ENCODE results near the gene CECR2.

Gene CECR2

GRCh38 chr22:17583151-17583550 lies 213.9 kb downstream of the CECR2 start:
- Histone ChIP-seq H3K4me1 (ENCODE audit: control insufficient read depth, insufficient read depth, low read length) (no peaks in the 10 kb centered on the region), H3K27me3 (ENCODE audit: control insufficient read depth, insufficient read depth, low read length) (no peaks in the 10 kb centered on the region), H3K4me3 (ENCODE audit: low read depth, low read length) (no peak overlapping the region), H3K9ac (ENCODE audit: low read depth, low read length) (no peak overlapping the region), H3K27ac (ENCODE audit: low read depth, low read length) (no peak overlapping the region), H3K9me3 (ENCODE audit: control insufficient read depth, insufficient read depth, low read length) (no peaks in the 10 kb centered on the region), H3K36me3 (ENCODE audit: control insufficient read depth, insufficient read depth, low read length) (no peaks in the 10 kb centered on the region)

GRCh38 chr22:17586831-17587440 lies 217.7 kb downstream of the CECR2 start:
- Histone ChIP-seq H3K27me3 (ENCODE audit: control insufficient read depth, insufficient read depth, low read length) (no peaks in the 10 kb centered on the region), H3K4me1 (ENCODE audit: control insufficient read depth, insufficient read depth, low read length) (no peaks in the 10 kb centered on the region), H3K36me3 (ENCODE audit: control insufficient read depth, insufficient read depth, low read length) (peaks cover 19% of the 10 kb centered on the region), H3K27ac (ENCODE audit: low read depth, low read length) (no peak overlapping the region), H3K4me3 (ENCODE audit: low read depth, low read length) (no peak overlapping the region), H3K9me3 (ENCODE audit: control insufficient read depth, insufficient read depth, low read length) (no peaks in the 10 kb centered on the region), H3K9ac (ENCODE audit: low read depth, low read length) (no peak overlapping the region)

GRCh38 chr22:17587629-17588028 lies 218.4 kb downstream of the CECR2 start:
- Histone ChIP-seq H3K4me3 (ENCODE audit: low read depth, low read length) (no peak overlapping the region), H3K27me3 (ENCODE audit: control insufficient read depth, insufficient read depth, low read length) (no peaks in the 10 kb centered on the region), H3K27ac (ENCODE audit: low read depth, low read length) (no peak overlapping the region), H3K36me3 (ENCODE audit: control insufficient read depth, insufficient read depth, low read length) (peaks cover 26% of the 10 kb centered on the region), H3K9me3 (ENCODE audit: control insufficient read depth, insufficient read depth, low read length) (no peaks in the 10 kb centered on the region), H3K9ac (ENCODE audit: low read depth, low read length) (no peak overlapping the region), H3K4me1 (ENCODE audit: control insufficient read depth, insufficient read depth, low read length) (no peaks in the 10 kb centered on the region)

- H3K27me3 ChIP-seq (ENCODE audit: control insufficient read depth, insufficient read depth, low read length): no peaks in the 10 kb centered on the region
- H3K9ac ChIP-seq (ENCODE audit: low read depth, low read length): no peak overlapping the region
- no peak overlapping the region for H3K27ac ChIP-seq (ENCODE audit: low read depth, low read length)
- no peaks in the 10 kb centered on the region for H3K9me3 ChIP-seq (ENCODE audit: control insufficient read depth, insufficient read depth, low read length)
- H3K36me3 ChIP-seq (ENCODE audit: control insufficient read depth, insufficient read depth, low read length): peaks cover 34% of the 10 kb centered on the region
- H3K4me3 ChIP-seq (ENCODE audit: low read depth, low read length): no peak overlapping the region
- no peaks in the 10 kb centered on the region for H3K4me1 ChIP-seq (ENCODE audit: control insufficient read depth, insufficient read depth, low read length)
These were observed 219.3 kb downstream of the CECR2 start for GRCh38 chr22:17588606-17589005.

- H3K9me3 ChIP-seq (ENCODE audit: control insufficient read depth, insufficient read depth, low read length): no peaks in the 10 kb centered on the region
- H3K9ac ChIP-seq (ENCODE audit: low read depth, low read length): no peak overlapping the region
- no peaks in the 10 kb centered on the region for H3K4me1 ChIP-seq (ENCODE audit: control insufficient read depth, insufficient read depth, low read length)
- H3K4me3 ChIP-seq (ENCODE audit: low read depth, low read length): no peak overlapping the region
- H3K27me3 ChIP-seq (ENCODE audit: control insufficient read depth, insufficient read depth, low read length): no peaks in the 10 kb centered on the region
- peaks cover 46% of the 10 kb centered on the region for H3K36me3 ChIP-seq (ENCODE audit: control insufficient read depth, insufficient read depth, low read length)
- no peak overlapping the region for H3K27ac ChIP-seq (ENCODE audit: low read depth, low read length)
These were observed 220.6 kb downstream of the CECR2 start for GRCh38 chr22:17589810-17590375.

GRCh38 chr22:17590586-17590985 lies 221.3 kb downstream of the CECR2 start:
- no peaks in the 10 kb centered on the region for H3K27me3 ChIP-seq (ENCODE audit: control insufficient read depth, insufficient read depth, low read length)
- no peaks in the 10 kb centered on the region for H3K9me3 ChIP-seq (ENCODE audit: control insufficient read depth, insufficient read depth, low read length)
- H3K36me3 ChIP-seq (ENCODE audit: control insufficient read depth, insufficient read depth, low read length): peaks cover 52% of the 10 kb centered on the region
- no peak overlapping the region for H3K4me3 ChIP-seq (ENCODE audit: low read depth, low read length)
- no peak overlapping the region for H3K27ac ChIP-seq (ENCODE audit: low read depth, low read length)
- no peak overlapping the region for H3K9ac ChIP-seq (ENCODE audit: low read depth, low read length)
- no peaks in the 10 kb centered on the region for H3K4me1 ChIP-seq (ENCODE audit: control insufficient read depth, insufficient read depth, low read length)

GRCh38 chr22:17592201-17592600 lies 222.9 kb downstream of the CECR2 start:
- no peak overlapping the region for H3K9ac ChIP-seq (ENCODE audit: low read depth, low read length)
- H3K27me3 ChIP-seq (ENCODE audit: control insufficient read depth, insufficient read depth, low read length): no peaks in the 10 kb centered on the region
- H3K27ac ChIP-seq (ENCODE audit: low read depth, low read length): no peak overlapping the region
- no peaks in the 10 kb centered on the region for H3K4me1 ChIP-seq (ENCODE audit: control insufficient read depth, insufficient read depth, low read length)
- no peak overlapping the region for H3K4me3 ChIP-seq (ENCODE audit: low read depth, low read length)
- H3K9me3 ChIP-seq (ENCODE audit: control insufficient read depth, insufficient read depth, low read length): no peaks in the 10 kb centered on the region
- H3K36me3 ChIP-seq (ENCODE audit: control insufficient read depth, insufficient read depth, low read length): peaks cover 64% of the 10 kb centered on the region

GRCh38 chr22:17596226-17596625 lies 227.0 kb downstream of the CECR2 start:
- Histone ChIP-seq H3K4me3 (ENCODE audit: low read depth, low read length) (no peak overlapping the region), H3K4me1 (ENCODE audit: control insufficient read depth, insufficient read depth, low read length) (no peaks in the 10 kb centered on the region), H3K27me3 (ENCODE audit: control insufficient read depth, insufficient read depth, low read length) (no peaks in the 10 kb centered on the region), H3K9me3 (ENCODE audit: control insufficient read depth, insufficient read depth, low read length) (no peaks in the 10 kb centered on the region), H3K27ac (ENCODE audit: low read depth, low read length) (no peak overlapping the region), H3K9ac (ENCODE audit: low read depth, low read length) (no peak overlapping the region), H3K36me3 (ENCODE audit: control insufficient read depth, insufficient read depth, low read length) (peaks cover 86% of the 10 kb centered on the region)

- Histone ChIP-seq H3K36me3 (ENCODE audit: control insufficient read depth, insufficient read depth, low read length) (peaks cover 81% of the 10 kb centered on the region), H3K9ac (ENCODE audit: low read depth, low read length) (no peak overlapping the region), H3K27ac (ENCODE audit: low read depth, low read length) (no peak overlapping the region)
These were observed 228.0 kb downstream of the CECR2 start for GRCh38 chr22:17597217-17597616.

GRCh38 chr22:17598318-17598717 lies 229.1 kb downstream of the CECR2 start:
- Histone ChIP-seq H3K27me3 (ENCODE audit: control insufficient read depth, insufficient read depth, low read length) (no peaks in the 10 kb centered on the region), H3K4me3 (ENCODE audit: low read depth, low read length) (no peak overlapping the region), H3K27ac (ENCODE audit: low read depth, low read length) (no peak overlapping the region), H3K9me3 (ENCODE audit: control insufficient read depth, insufficient read depth, low read length) (no peaks in the 10 kb centered on the region), H3K36me3 (ENCODE audit: control insufficient read depth, insufficient read depth, low read length) (peaks cover 72% of the 10 kb centered on the region), H3K9ac (ENCODE audit: low read depth, low read length) (no peak overlapping the region), H3K4me1 (ENCODE audit: control insufficient read depth, insufficient read depth, low read length) (no peaks in the 10 kb centered on the region)

More at GRCh38 chr22:17597217-17597616, 228.0 kb downstream of the CECR2 start:
- Histone ChIP-seq H3K9me3 (ENCODE audit: control insufficient read depth, insufficient read depth, low read length) (no peaks in the 10 kb centered on the region), H3K4me1 (ENCODE audit: control insufficient read depth, insufficient read depth, low read length) (no peaks in the 10 kb centered on the region), H3K27me3 (ENCODE audit: control insufficient read depth, insufficient read depth, low read length) (no peaks in the 10 kb centered on the region), H3K4me3 (ENCODE audit: low read depth, low read length) (no peak overlapping the region)

GRCh38 chr22:17601031-17601430 lies 231.8 kb downstream of the CECR2 start:
- Histone ChIP-seq H3K27me3 (ENCODE audit: control insufficient read depth, insufficient read depth, low read length) (no peaks in the 10 kb centered on the region), H3K27ac (ENCODE audit: low read depth, low read length) (no peak overlapping the region), H3K4me3 (ENCODE audit: low read depth, low read length) (no peak overlapping the region), H3K4me1 (ENCODE audit: control insufficient read depth, insufficient read depth, low read length) (no peaks in the 10 kb centered on the region), H3K36me3 (ENCODE audit: control insufficient read depth, insufficient read depth, low read length) (peaks cover 59% of the 10 kb centered on the region), H3K9me3 (ENCODE audit: control insufficient read depth, insufficient read depth, low read length) (no peaks in the 10 kb centered on the region), H3K9ac (ENCODE audit: low read depth, low read length) (no peak overlapping the region)

Measured in HUES48 (cell line).